Skeletal muscle tissue (tissue), 4 donors: ENCODE measurements around the gene USP28. TPM values are rescaled to one million over a fixed set of nuclear protein-coding genes. Genes with fewer than 3 reads are reported as not detected.
"Not testable (repeated sequence)": the region's sequence is repeated elsewhere in the genome, so short reads cannot be mapped to it uniquely, and the experiment has no call there.

ENCODE experiments used
- H3K27ac ChIP-seq: one replicate; pipeline ENCODE4 v1.7.0; 2013; ENCODE audit warnings: mild to moderate bottlenecking, low read depth, low read length, inconsistent platforms
- H3K27me3 ChIP-seq, 3 donors: one replicate each; pipeline ENCODE4 v1.7.0; 2013; ENCODE audit warnings: low read length in 3 of 3; ENCODE audit not compliant: control insufficient read depth in 3 of 3, insufficient read depth in 3 of 3
- H3K36me3 ChIP-seq, 3 donors: one replicate each; pipeline ENCODE4 v1.7.0; 2013; ENCODE audit warnings: low read length in 3 of 3; ENCODE audit not compliant: control insufficient read depth in 3 of 3, insufficient read depth in 3 of 3
- H3K4me1 ChIP-seq, 3 donors: one replicate each; pipeline ENCODE4 v1.7.0; 2013; ENCODE audit warnings: low read length in 3 of 3, mild to moderate bottlenecking in 3 of 3; ENCODE audit not compliant: control insufficient read depth in 3 of 3, insufficient read depth in 3 of 3
- H3K4me3 ChIP-seq, 3 donors: one replicate each; pipeline ENCODE4 v1.7.0; 2013; ENCODE audit warnings: low read length in 3 of 3
- H3K9ac ChIP-seq, 3 donors: one replicate each; pipeline ENCODE4 v1.7.0; 2013; ENCODE audit warnings: low read length in 3 of 3, mild to moderate bottlenecking in 3 of 3, moderate library complexity in 2 of 3, low read depth in 1 of 3
- H3K9me3 ChIP-seq, 3 donors: one replicate each; pipeline ENCODE4 v1.7.0; 2013; ENCODE audit warnings: low read length in 3 of 3; ENCODE audit not compliant: control insufficient read depth in 3 of 3
- total RNA-seq: library from RNA; depleted of rRNA; stranded (reverse); fragments of >200 nt; gene quantifications from one replicate; pipeline ENCODE4 v1.2.3, GENCODE V29; 2014
- donor health status: Osteomylitis.

Gene USP28
- total RNA-seq, 1 donor from 2014 or later: 91.9 TPM

DNA sequence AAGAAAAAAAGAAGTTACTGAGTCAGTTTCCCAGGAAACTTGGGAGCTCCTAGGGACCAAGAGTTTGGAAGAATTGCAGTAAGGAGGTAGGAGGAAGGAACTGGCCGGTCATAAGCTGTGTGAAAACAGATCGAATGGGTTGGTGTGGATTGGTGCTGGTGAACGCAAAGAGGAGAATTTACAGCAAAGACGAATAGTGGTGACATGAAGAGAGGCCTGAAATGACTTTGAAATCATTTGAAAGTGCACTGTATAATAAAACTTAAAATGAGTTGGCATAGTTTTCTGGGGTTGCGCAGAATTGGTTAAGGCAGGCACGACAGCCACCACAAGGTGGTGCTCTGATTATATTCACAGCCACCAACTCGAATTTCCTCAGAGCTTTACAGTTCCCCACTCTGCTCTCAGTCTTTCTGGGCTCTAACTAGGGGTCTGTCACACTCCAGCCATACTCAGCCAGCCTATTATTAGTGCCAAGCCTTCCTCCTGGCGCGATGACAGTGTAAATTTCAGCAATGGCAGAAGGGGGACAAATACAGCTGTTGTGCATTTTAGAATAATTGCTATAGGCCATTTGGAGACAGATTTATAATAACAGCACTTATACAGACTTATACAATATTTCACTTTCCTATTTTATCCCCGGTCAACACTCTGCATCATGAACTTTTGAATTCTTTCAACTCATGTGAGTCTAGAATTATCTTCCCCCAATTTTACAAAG is 20.9 kb upstream of the USP28 start:
- no peaks in the 10 kb centered on the region for H3K36me3 ChIP-seq
- H3K4me1 ChIP-seq: peaks cover 2 to 9% (median 5%) of the 10 kb centered on the region in 3 donors
- peak overlapping the region in 2 of 3 donors; percentile 2 to 15 for H3K9ac ChIP-seq
- no peak overlapping the region for H3K27ac ChIP-seq
- no peaks in the 10 kb centered on the region for H3K9me3 ChIP-seq
- H3K4me3 ChIP-seq: no peak overlapping the region
- no peaks in the 10 kb centered on the region for H3K27me3 ChIP-seq

DNA sequence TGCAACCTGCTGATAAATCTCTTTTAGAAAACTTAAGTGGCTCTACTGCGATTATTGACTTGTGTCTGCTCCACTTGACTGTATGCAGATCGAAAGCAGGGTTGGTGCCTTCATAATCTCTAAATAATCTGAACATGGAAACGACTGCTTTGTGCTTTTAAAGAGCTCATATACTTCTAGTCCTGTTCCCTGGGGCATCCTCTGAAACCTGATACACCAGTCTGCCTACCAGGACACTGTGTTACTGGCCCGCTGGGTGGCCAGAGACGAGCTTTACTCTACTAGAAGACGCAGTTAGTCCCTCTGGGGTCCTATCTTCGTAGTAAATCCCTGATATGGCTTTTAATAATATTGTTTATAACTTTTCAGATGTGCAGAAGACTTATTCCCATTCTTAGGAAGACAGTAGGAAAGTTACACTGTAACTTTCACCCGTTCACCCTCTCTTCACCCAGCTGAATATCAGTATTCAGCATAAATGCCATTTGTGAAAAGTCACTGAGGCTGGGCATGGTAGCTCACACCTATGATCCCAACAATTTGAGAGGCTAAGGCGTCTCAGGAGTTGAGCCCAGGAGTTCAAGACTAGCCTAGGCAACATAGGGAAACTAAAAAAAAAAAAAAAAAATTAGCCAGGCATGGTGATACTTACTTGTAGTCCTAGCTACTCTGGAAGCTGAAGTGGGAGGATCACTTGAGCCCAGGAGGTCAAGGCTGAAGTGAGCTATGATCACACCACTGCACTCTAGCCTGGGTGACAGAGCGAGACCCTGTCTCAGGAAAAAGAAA is 20.2 kb upstream of the USP28 start:
- no peaks in the 10 kb centered on the region for H3K9me3 ChIP-seq
- H3K27ac ChIP-seq: no peak overlapping the region
- H3K4me1 ChIP-seq: peaks cover 2 to 9% (median 5%) of the 10 kb centered on the region in 3 donors
- peak overlapping the region in 2 of 3 donors; percentile 28 to 40 for H3K9ac ChIP-seq
- H3K4me3 ChIP-seq: no peak overlapping the region
- no peaks in the 10 kb centered on the region for H3K36me3 ChIP-seq
- H3K27me3 ChIP-seq: no peaks in the 10 kb centered on the region

DNA sequence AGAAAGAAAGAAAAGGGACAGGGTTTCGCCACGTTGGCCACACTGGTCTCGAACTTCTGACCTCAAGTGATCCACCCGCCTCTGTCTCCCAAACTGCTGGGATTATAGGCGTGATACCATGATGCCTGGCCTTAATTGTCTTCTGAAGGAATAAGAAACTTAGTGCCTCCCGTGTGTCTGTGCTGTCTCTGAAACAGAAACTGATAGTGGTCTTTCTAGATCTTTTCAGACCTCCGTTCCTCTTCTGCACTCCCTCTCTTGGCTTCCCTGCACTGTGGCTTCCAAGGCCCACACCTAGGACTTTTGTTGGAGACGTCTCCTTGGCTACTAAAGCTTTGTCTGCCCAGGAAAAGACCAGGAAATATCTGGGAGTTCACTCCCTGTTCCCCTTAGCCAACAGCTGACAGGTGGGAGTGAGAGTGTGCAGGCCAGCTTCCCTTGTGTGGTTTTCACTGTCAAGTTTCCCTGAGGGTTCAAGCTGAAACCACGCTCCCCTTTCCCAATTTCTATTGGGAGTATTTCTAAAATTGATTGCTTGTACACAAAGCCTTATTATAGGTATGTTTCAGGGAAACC is 19.1 kb upstream of the USP28 start:
- Histone ChIP-seq H3K36me3 (no peaks in the 10 kb centered on the region), H3K9me3 (no peaks in the 10 kb centered on the region), H3K4me3 (no peak overlapping the region), H3K4me1 (peaks cover 2 to 9% (median 5%) of the 10 kb centered on the region in 3 donors), H3K9ac (peak overlapping the region in 1 of 3 donors; percentile 33), H3K27me3 (no peaks in the 10 kb centered on the region), H3K27ac (no peak overlapping the region)

DNA sequence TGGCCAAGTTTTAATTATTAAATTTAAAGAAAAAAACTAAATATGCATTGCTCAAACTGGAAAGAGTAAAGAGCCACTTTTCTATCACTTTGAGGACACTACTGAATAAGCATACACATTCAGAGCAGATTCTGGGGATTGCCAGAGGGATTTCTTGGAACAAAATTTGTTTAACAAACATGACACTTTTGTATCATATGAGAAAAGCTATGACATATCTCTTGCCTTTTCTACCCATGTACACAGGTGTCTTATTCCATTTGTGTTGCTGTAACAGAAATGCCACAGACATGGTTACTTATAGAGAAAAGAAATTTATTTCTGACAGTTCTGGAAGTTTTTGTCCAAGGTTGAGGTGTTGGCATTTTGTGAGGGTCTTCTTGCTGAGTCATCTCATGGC is 13.5 kb upstream of the USP28 start:
- no peaks in the 10 kb centered on the region for H3K9me3 ChIP-seq
- no peak overlapping the region for H3K4me3 ChIP-seq
- no peaks in the 10 kb centered on the region for H3K36me3 ChIP-seq
- H3K9ac ChIP-seq: no peak overlapping the region
- H3K4me1 ChIP-seq: no peaks in the 10 kb centered on the region
- no peaks in the 10 kb centered on the region for H3K27me3 ChIP-seq
- no peak overlapping the region for H3K27ac ChIP-seq

DNA sequence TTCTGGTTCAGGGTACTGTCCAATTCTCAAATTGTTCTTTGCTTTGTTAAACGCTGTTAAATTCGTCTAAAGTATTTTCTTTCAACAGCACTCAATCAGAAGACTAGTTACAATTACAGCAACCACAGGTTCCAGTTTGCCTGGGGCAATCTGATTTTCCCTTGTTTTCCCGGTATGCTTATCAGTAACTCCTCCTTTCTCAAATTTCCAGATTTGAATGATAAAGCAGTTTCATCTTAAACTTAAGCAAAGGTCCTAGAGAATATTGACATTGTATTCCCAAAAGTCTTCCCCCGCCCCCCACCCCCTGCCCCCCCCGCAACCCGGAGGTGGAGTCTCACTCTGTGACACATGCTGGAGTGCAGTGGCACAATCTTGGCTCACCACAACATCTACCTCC is 10.5 kb upstream of the USP28 start:
- H3K27me3 ChIP-seq: no peaks in the 10 kb centered on the region
- no peak overlapping the region for H3K9ac ChIP-seq

DNA sequence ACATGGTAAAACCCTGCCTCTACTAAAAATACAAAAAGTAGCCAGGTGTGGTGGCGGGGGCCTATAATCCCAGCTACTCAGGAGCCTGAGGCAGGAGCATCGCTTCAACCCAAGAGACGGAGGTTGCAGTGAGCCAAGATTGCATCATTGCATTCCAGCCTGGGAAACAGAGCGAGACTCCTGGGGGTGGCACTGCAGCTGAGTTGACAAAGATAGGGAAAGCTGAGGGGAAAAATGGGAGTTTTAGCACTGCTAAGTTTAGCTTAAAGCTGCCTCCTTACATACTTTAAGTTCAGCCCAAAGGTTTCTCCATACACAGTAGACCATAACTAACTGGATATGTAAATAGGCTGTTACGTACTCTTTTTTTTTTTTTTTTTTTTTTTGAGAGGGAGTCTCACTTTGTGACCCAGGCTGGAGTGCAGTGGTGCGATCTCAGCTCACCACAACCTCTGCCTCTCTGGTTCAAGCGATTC is 9.0 kb upstream of the USP28 start:
- Histone ChIP-seq H3K9me3 (no peaks in the 10 kb centered on the region), H3K36me3 (no peaks in the 10 kb centered on the region), H3K9ac (no peak overlapping the region), H3K4me3 (no peak overlapping the region), H3K27me3 (no peaks in the 10 kb centered on the region), H3K27ac (no peak overlapping the region), H3K4me1 (peaks cover 0 to 3% (median 3%) of the 10 kb centered on the region in 3 donors)

More for the DNA sequence above, 10.5 kb upstream of the USP28 start:
- H3K27ac ChIP-seq: no peak overlapping the region
- peaks cover 0 to 3% (median 3%) of the 10 kb centered on the region in 3 donors for H3K4me1 ChIP-seq
- no peaks in the 10 kb centered on the region for H3K9me3 ChIP-seq
- no peak overlapping the region for H3K4me3 ChIP-seq
- no peaks in the 10 kb centered on the region for H3K36me3 ChIP-seq

DNA sequence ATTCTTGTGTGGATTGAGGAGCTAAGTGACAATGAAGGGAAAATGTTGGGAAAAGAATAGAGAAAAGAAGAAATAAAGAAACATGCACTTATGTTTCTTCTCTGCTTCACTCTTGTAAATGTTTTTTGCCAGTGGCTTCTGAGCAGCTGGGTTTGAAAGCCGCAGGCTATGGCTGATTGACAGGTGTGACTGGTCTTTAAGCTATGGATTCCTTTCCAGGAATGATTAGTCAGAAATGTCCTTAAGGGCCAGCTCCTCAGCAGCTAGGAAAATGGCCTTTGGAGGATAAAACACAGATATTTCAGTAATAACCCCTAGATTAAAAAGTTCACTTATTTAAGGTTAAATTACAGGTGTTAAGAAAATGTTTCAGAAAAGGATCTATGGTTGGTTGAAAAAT is 6.5 kb upstream of the USP28 start:
- Histone ChIP-seq H3K27me3 (no peaks in the 10 kb centered on the region), H3K9me3 (no peaks in the 10 kb centered on the region), H3K9ac (no peak overlapping the region), H3K4me3 (no peak overlapping the region), H3K27ac (no peak overlapping the region), H3K36me3 (no peaks in the 10 kb centered on the region), H3K4me1 (peaks cover under 1 to 3% (median 3%) of the 10 kb centered on the region in 3 donors)

DNA sequence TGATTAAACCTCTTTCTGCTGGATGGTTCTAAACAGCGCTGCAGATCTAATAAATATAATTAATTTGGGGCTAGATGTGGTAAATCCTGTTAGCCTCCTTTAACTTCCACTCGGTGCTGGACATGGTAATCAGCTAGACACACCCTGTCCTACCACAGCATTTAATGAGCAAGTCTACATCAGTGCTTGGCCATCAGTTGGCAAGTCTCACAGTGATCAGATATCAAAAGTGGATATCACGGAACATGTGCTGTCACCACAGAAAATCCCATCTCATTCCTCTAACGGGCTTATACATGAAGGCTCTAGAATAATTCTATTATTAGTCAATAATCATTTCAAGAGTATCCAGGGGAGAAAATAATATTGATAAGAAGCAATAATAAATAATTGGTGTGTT is 5.6 kb upstream of the USP28 start:
- H3K27me3 ChIP-seq: no peaks in the 10 kb centered on the region
- H3K9ac ChIP-seq: peak overlapping the region in 1 of 3 donors; percentile 21
- peaks cover 5 to 9% (median 6%) of the 10 kb centered on the region in 3 donors for H3K4me1 ChIP-seq
- H3K9me3 ChIP-seq: no peaks in the 10 kb centered on the region
- no peaks in the 10 kb centered on the region for H3K36me3 ChIP-seq
- H3K4me3 ChIP-seq: no peak overlapping the region
- H3K27ac ChIP-seq: no peak overlapping the region

DNA sequence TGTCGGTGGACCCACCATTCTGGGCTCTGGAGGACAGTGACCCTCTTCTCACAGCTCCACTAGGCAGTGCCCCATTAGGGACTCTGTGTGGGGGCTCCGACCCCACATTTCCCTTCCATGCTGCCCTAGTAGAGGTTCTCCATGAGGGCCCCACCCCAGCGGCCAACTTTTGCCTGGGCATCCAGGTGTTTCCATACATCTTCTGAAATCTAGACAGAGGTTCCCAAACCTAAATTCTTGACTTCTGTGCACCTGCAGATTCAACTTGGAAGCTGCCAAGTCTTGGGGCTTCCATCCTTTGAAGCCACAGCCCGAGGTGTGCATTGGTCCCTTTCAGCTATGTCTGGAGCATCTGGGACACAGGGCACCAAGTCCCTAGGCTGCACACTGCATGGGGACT is 4.1 kb upstream of the USP28 start:
- H3K9me3 ChIP-seq, H3K27ac ChIP-seq, H3K36me3 ChIP-seq, H3K4me3 ChIP-seq, H3K9ac ChIP-seq, H3K27me3 ChIP-seq: not testable (repeated sequence)
- H3K4me1 ChIP-seq: peaks cover 6 to 16% (median 7%) of the 10 kb centered on the region in 3 donors

DNA sequence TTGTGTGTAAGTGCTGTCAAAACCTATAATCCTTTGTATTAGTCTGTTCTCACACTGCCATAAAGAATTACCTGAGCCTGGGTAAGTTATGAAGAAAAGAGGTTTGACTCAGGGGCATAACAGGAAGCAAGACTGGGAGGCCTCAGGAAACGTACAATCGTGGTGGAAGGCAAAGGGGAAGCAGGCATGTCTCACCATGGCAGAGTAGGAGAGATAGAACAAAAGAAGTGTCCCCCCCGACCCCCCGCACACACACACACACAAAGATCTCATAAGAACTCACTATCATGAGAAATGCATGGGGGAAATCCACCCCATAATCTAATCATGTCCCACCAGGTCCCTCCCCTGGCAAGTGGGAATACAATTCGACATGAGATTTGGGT is 2.3 kb upstream of the USP28 start:
- Histone ChIP-seq H3K27me3 (no peaks in the 10 kb centered on the region), H3K36me3 (no peaks in the 10 kb centered on the region), H3K4me1 (peaks cover 9 to 26% (median 11%) of the 10 kb centered on the region in 3 donors), H3K9ac (no peak overlapping the region), H3K9me3 (no peaks in the 10 kb centered on the region), H3K27ac (no peak overlapping the region), H3K4me3 (peak overlapping the region in 1 of 3 donors; percentile 20)
